Stimulated activated effector memory CD8-positive, alpha-beta T cell treated with anti-CD3 and anti-CD28 coated beads, Interleukin-12 subunit alpha, Interleukin-12 subunit beta, amount 100 ng/mL, for 72 hours (primary cell): ENCODE results near the gene MLLT10.

Experiments
- ATAC-seq: fragments of 150-1000 bp; cut with Tn5 transposase; 2 replicates; pipeline ENCODE4 v1.10.0; 2021
- DNase-seq, 2 donors: peaks; one replicate each; pipeline ENCODE4 v3.0.0; 2021 to 2022; ENCODE audit warnings: low spot score in 2 of 2
- H3K27ac Mint-ChIP-seq: one replicate; pipeline ENCODE4 v1.8.0; 2022; ENCODE audit warnings: mild to moderate bottlenecking, mixed read lengths
- H3K36me3 Mint-ChIP-seq: one replicate; pipeline ENCODE4 v1.8.0; 2022; ENCODE audit warnings: mild to moderate bottlenecking, mixed read lengths
- H3K4me1 Mint-ChIP-seq: one replicate; pipeline ENCODE4 v1.8.0; 2022; ENCODE audit warnings: mixed read lengths
- H3K4me3 Mint-ChIP-seq: one replicate; pipeline ENCODE4 v1.8.0; 2022; ENCODE audit warnings: mild to moderate bottlenecking, mixed read lengths
- H3K9me3 Mint-ChIP-seq: one replicate; pipeline ENCODE4 v1.8.0; 2022; ENCODE audit warnings: mixed read lengths

MLLT10 gene

GRCh38 chr10:21747809-21748208 lies 213.8 kb downstream of the MLLT10 start:
- Mint-ChIP-seq H3K36me3 (peaks cover 39% of the 10 kb centered on the region), H3K4me1 (peaks cover 16% of the 10 kb centered on the region), H3K27ac (no peak overlapping the region), H3K4me3 (no peak overlapping the region), H3K9me3 (no peaks in the 10 kb centered on the region)
- ATAC-seq (no peak), DNase-seq (no peak)

- Mint-ChIP-seq H3K36me3 (peaks cover 21% of the 10 kb centered on the region), H3K4me3 (no peak overlapping the region), H3K4me1 (peaks cover 16% of the 10 kb centered on the region), H3K27ac (peak overlapping the region; percentile 54), H3K9me3 (no peaks in the 10 kb centered on the region)
- DNase-seq (no peak), ATAC-seq (peak; percentile 63)
Observed at GRCh38 chr10:21749788-21750187, 215.8 kb downstream of the MLLT10 start.

- no peak for DNase-seq
- Mint-ChIP-seq H3K4me3 (no peak overlapping the region), H3K4me1 (peaks cover 16% of the 10 kb centered on the region), H3K9me3 (no peaks in the 10 kb centered on the region), H3K36me3 (peaks cover 14% of the 10 kb centered on the region), H3K27ac (peak overlapping the region; percentile 11)
- ATAC-seq = no peak
Observed at GRCh38 chr10:21750424-21750823, 216.4 kb downstream of the MLLT10 start.

GRCh38 chr10:21751341-21752310 lies 217.6 kb downstream of the MLLT10 start:
- peaks cover 7% of the 10 kb centered on the region for H3K4me1 Mint-ChIP-seq
- H3K9me3 Mint-ChIP-seq = no peaks in the 10 kb centered on the region
- H3K4me3 Mint-ChIP-seq = no peak overlapping the region
- no peak for DNase-seq
- no peak for ATAC-seq
- peak overlapping the region; percentile 11 for H3K27ac Mint-ChIP-seq
- peaks cover 10% of the 10 kb centered on the region for H3K36me3 Mint-ChIP-seq

GRCh38 chr10:21753497-21754270 lies 219.7 kb downstream of the MLLT10 start:
- H3K9me3 Mint-ChIP-seq = no peaks in the 10 kb centered on the region
- H3K36me3 Mint-ChIP-seq = peaks cover 25% of the 10 kb centered on the region
- H3K4me1 Mint-ChIP-seq = no peaks in the 10 kb centered on the region
- no peak overlapping the region for H3K27ac Mint-ChIP-seq
- ATAC-seq (no peak), DNase-seq (no peak)
- H3K4me3 Mint-ChIP-seq = no peak overlapping the region

- no peak for ATAC-seq
- no peak overlapping the region for H3K27ac Mint-ChIP-seq
Observed at GRCh38 chr10:21754410-21755011, 220.5 kb downstream of the MLLT10 start.

GRCh38 chr10:21756707-21757106 lies 222.7 kb downstream of the MLLT10 start:
- ATAC-seq = no peak
- peaks cover 34% of the 10 kb centered on the region for H3K36me3 Mint-ChIP-seq
- no peaks in the 10 kb centered on the region for H3K9me3 Mint-ChIP-seq
- H3K4me3 Mint-ChIP-seq = no peak overlapping the region
- DNase-seq = no peak
- H3K4me1 Mint-ChIP-seq = no peaks in the 10 kb centered on the region
- no peak overlapping the region for H3K27ac Mint-ChIP-seq

More at GRCh38 chr10:21754410-21755011, 220.5 kb downstream of the MLLT10 start:
- H3K4me3 Mint-ChIP-seq = no peak overlapping the region
- DNase-seq = no peak
- H3K9me3 Mint-ChIP-seq = no peaks in the 10 kb centered on the region
- peaks cover 33% of the 10 kb centered on the region for H3K36me3 Mint-ChIP-seq
- no peaks in the 10 kb centered on the region for H3K4me1 Mint-ChIP-seq

- peaks cover 34% of the 10 kb centered on the region for H3K36me3 Mint-ChIP-seq
- H3K27ac Mint-ChIP-seq = peak overlapping the region; percentile 6
- no peak for DNase-seq
- no peak for ATAC-seq
- H3K4me1 Mint-ChIP-seq = no peaks in the 10 kb centered on the region
- no peaks in the 10 kb centered on the region for H3K9me3 Mint-ChIP-seq
- no peak overlapping the region for H3K4me3 Mint-ChIP-seq
Observed at GRCh38 chr10:21757185-21757901, 223.3 kb downstream of the MLLT10 start.

- Mint-ChIP-seq H3K36me3 (peaks cover 34% of the 10 kb centered on the region), H3K9me3 (no peaks in the 10 kb centered on the region), H3K27ac (no peak overlapping the region), H3K4me3 (no peak overlapping the region), H3K4me1 (no peaks in the 10 kb centered on the region)
- ATAC-seq (no peak), DNase-seq (no peak)
Observed at GRCh38 chr10:21758239-21758638, 224.2 kb downstream of the MLLT10 start.

GRCh38 chr10:21758696-21759095 lies 224.7 kb downstream of the MLLT10 start:
- no peaks in the 10 kb centered on the region for H3K9me3 Mint-ChIP-seq
- peaks cover 36% of the 10 kb centered on the region for H3K36me3 Mint-ChIP-seq
- ATAC-seq (no peak), DNase-seq (no peak)
- no peaks in the 10 kb centered on the region for H3K4me1 Mint-ChIP-seq
- no peak overlapping the region for H3K4me3 Mint-ChIP-seq
- no peak overlapping the region for H3K27ac Mint-ChIP-seq

GRCh38 chr10:21759232-21759631 lies 225.2 kb downstream of the MLLT10 start:
- no peaks in the 10 kb centered on the region for H3K9me3 Mint-ChIP-seq
- no peak for ATAC-seq
- no peaks in the 10 kb centered on the region for H3K4me1 Mint-ChIP-seq
- H3K36me3 Mint-ChIP-seq = peaks cover 41% of the 10 kb centered on the region
- no peak for DNase-seq
- no peak overlapping the region for H3K4me3 Mint-ChIP-seq
- H3K27ac Mint-ChIP-seq = no peak overlapping the region

- Mint-ChIP-seq H3K36me3 (peaks cover 47% of the 10 kb centered on the region), H3K9me3 (no peaks in the 10 kb centered on the region), H3K4me3 (no peak overlapping the region), H3K4me1 (no peaks in the 10 kb centered on the region), H3K27ac (no peak overlapping the region)
- no peak for DNase-seq
- no peak for ATAC-seq
Observed at GRCh38 chr10:21760332-21760731, 226.3 kb downstream of the MLLT10 start.

- no peak for ATAC-seq
- Mint-ChIP-seq H3K9me3 (no peaks in the 10 kb centered on the region), H3K27ac (no peak overlapping the region), H3K4me1 (no peaks in the 10 kb centered on the region), H3K4me3 (no peak overlapping the region), H3K36me3 (peaks cover 16% of the 10 kb centered on the region)
- no peak for DNase-seq
Observed at GRCh38 chr10:21764466-21765189, 230.6 kb downstream of the MLLT10 start.

GRCh38 chr10:21769041-21769440 lies 235.0 kb downstream of the MLLT10 start:
- peaks cover 16% of the 10 kb centered on the region for H3K36me3 Mint-ChIP-seq
- H3K9me3 Mint-ChIP-seq = no peaks in the 10 kb centered on the region
- ATAC-seq (no peak), DNase-seq (no peak)
- H3K27ac Mint-ChIP-seq = no peak overlapping the region
- H3K4me1 Mint-ChIP-seq = no peaks in the 10 kb centered on the region
- no peak overlapping the region for H3K4me3 Mint-ChIP-seq
